GM23338 (cell line): ENCODE measurements around the gene PPP1R3F. TPM values are rescaled to one million over a fixed set of nuclear protein-coding genes. Genes with fewer than 3 reads are reported as not detected.
A peak's percentile ranks its signal among the peaks of the same experiment; 100 is the strongest.

Source experiments
- ATAC-seq: fragments of 200-7000 bp; cut with Tn5 transposase; 3 replicates; pipeline ENCODE4 v1.9.1; 2020
- DNase-seq: peaks from one replicate; pipeline ENCODE4 v3.0.0-alpha.2; 2015; ENCODE audit warnings: low spot score
- H2AFZ ChIP-seq: fragments of 200-600 bp; sonication (generic); 2 replicates; pipeline ENCODE4 v1.8.0; 2016; ENCODE audit warnings: antibody characterized with exemption, mild to moderate bottlenecking, moderate library complexity
- H3F3A ChIP-seq: fragments of 200-600 bp; sonication (generic); replicated peaks from 2 replicates; pipeline ENCODE4 v1.8.0; 2017; ENCODE audit warnings: antibody characterized with exemption, mixed run types, low read depth
- H3K27ac ChIP-seq: fragments of 200-600 bp; sonication (generic); 2 replicates; pipeline ENCODE4 v1.6.1; 2016; ENCODE audit warnings: low read depth
- H3K27me3 ChIP-seq: fragments of 200-600 bp; sonication (generic); 2 replicates; pipeline ENCODE4 v1.8.0; 2016; ENCODE audit warnings: mild to moderate bottlenecking, mixed run types, moderate library complexity; ENCODE audit not compliant: insufficient read depth
- H3K36me3 ChIP-seq: fragments of 200-600 bp; sonication (generic); 2 replicates; pipeline ENCODE4 v1.8.0; 2016; ENCODE audit warnings: mild to moderate bottlenecking; ENCODE audit not compliant: insufficient read depth
- H3K4me1 ChIP-seq: fragments of 200-600 bp; sonication (generic); 2 replicates; pipeline ENCODE4 v1.8.0; 2016; ENCODE audit warnings: mild to moderate bottlenecking, moderate library complexity; ENCODE audit not compliant: insufficient read depth
- H3K4me2 ChIP-seq: fragments of 200-600 bp; sonication (generic); 2 replicates; pipeline ENCODE4 v1.7.1; 2017; ENCODE audit warnings: mixed run types
- H3K4me3 ChIP-seq: fragments of 200-600 bp; sonication (generic); 2 replicates; pipeline ENCODE4 v1.6.1; 2016; ENCODE audit warnings: mixed run types
- H3K79me2 ChIP-seq: fragments of 200-600 bp; sonication (generic); replicated peaks from 2 replicates; pipeline ENCODE4 v1.8.0; 2017; ENCODE audit warnings: mild to moderate bottlenecking; ENCODE audit not compliant: insufficient read depth
- H3K9me2 ChIP-seq: fragments of 200-600 bp; sonication (generic); 2 replicates; pipeline ENCODE4 v1.8.0; 2017; ENCODE audit not compliant: insufficient read depth
- H4K20me1 ChIP-seq: fragments of 200-600 bp; sonication (generic); replicated peaks from 2 replicates; pipeline ENCODE4 v1.8.0; 2017; ENCODE audit warnings: mild to moderate bottlenecking; ENCODE audit not compliant: insufficient read depth
- H3K27ac Mint-ChIP-seq: 2 replicates; pipeline ENCODE4 v1.8.0; 2020; ENCODE audit warnings: inconsistent platforms, mild to moderate bottlenecking, moderate library complexity, mixed read lengths
- H3K27me3 Mint-ChIP-seq: 3 replicates; pipeline ENCODE4 v1.8.0; 2022; ENCODE audit warnings: low read depth, mild to moderate bottlenecking, moderate library complexity, mixed read lengths, inconsistent platforms; ENCODE audit not compliant: insufficient read depth, poor library complexity
- H3K36me3 Mint-ChIP-seq: 3 replicates; pipeline ENCODE4 v1.8.0; 2021; ENCODE audit warnings: low read depth, mild to moderate bottlenecking, inconsistent platforms, moderate library complexity, mixed read lengths
- H3K4me1 Mint-ChIP-seq: 3 replicates; pipeline ENCODE4 v1.8.0; 2020; ENCODE audit warnings: mild to moderate bottlenecking, inconsistent platforms, mixed read lengths
- H3K4me3 Mint-ChIP-seq: 3 replicates; pipeline ENCODE4 v1.8.0; 2021; ENCODE audit warnings: moderate library complexity, mild to moderate bottlenecking, inconsistent platforms, mixed read lengths
- H3K9me3 Mint-ChIP-seq: 3 replicates; pipeline ENCODE4 v1.8.0; 2020; ENCODE audit warnings: moderate library complexity, mild to moderate bottlenecking, inconsistent platforms, mixed read lengths
- CTCF ChIP-seq, 2 experiments: fragments of 200-600 bp in 1 of 2; sonication (generic) in 1 of 2; conservative IDR thresholded peaks; 2 replicates each; pipeline versions ENCODE4 v1.5.1 to v1.6.1; 2016 to 2017; ENCODE audit warnings: antibody characterized with exemption in 2 of 2, low read depth in 2 of 2, mild to moderate bottlenecking in 2 of 2, moderate library complexity in 1 of 2
- EZH2phosphoT487 ChIP-seq: fragments of 200-600 bp; sonication (generic); IDR thresholded peaks from one replicate; pipeline ENCODE4 v1.8.1; 2018; ENCODE audit warnings: antibody characterized with exemption; ENCODE audit not compliant: unreplicated experiment
- JUNB ChIP-seq: IDR thresholded peaks from one replicate; pipeline ENCODE4 v1.6.1; 2016; ENCODE audit warnings: antibody characterized with exemption; ENCODE audit not compliant: unreplicated experiment
- NANOG ChIP-seq: IDR thresholded peaks from 2 replicates; pipeline ENCODE4 v1.6.1; 2016; ENCODE audit warnings: antibody characterized with exemption, borderline replicate concordance
- REST ChIP-seq: IDR thresholded peaks from one replicate; pipeline ENCODE4 v1.6.1; 2018; ENCODE audit warnings: antibody characterized with exemption; ENCODE audit not compliant: unreplicated experiment
- STAT1 ChIP-seq: IDR thresholded peaks from one replicate; pipeline ENCODE4 v1.6.1; 2016; ENCODE audit warnings: antibody characterized with exemption; ENCODE audit not compliant: unreplicated experiment
- ZNF114 ChIP-seq: fragments of 250-450 bp; sonication (Bioruptor Pico); IDR thresholded peaks from 2 replicates; pipeline ENCODE4 v1.5.0; 2020; ENCODE audit warnings: mild to moderate bottlenecking, moderate library complexity
- polyA plus RNA-seq: library from polyadenylated mRNA; unstranded; fragments of >200 nt; fragmentation: Nextera tagmentation; extraction: Ambion mirVana; gene quantifications from 2 replicates; pipeline ENCODE4 v1.2.1, GENCODE V29; 2016
- total RNA-seq: library from RNA; depleted of rRNA; stranded (reverse); fragments of >200 nt; shearing (Covaris generic); gene quantifications from 2 replicates; pipeline ENCODE4 v1.2.3, GENCODE V29; 2014

PPP1R3F gene
- total and polyA plus RNA-seq, 2 experiments from 2014 or later, result 3.1 to 11.3 TPM

GRCh38 chrX:49291615-49292337, 22.2 kb downstream of the PPP1R3F start:
- DNase-seq (peak; percentile 81), ATAC-seq (peak; percentile 99)
- H3K36me3 Mint-ChIP-seq, result no peaks in the 10 kb centered on the region; the same call in 2 of the 3 replicates
- H3K9me3 Mint-ChIP-seq, result no peaks in the 10 kb centered on the region
- H3K79me2 ChIP-seq, result no peaks in the 10 kb centered on the region
- peaks cover 5% of the 10 kb centered on the region; the same call in 2 of the 3 replicates for H3K4me1 Mint-ChIP-seq
- H2AFZ ChIP-seq, result no peak overlapping the region
- no peaks in the 10 kb centered on the region for H3K9me2 ChIP-seq
- no peaks in the 10 kb centered on the region for H3K27me3 ChIP-seq
- no peak overlapping the region for H3K27ac ChIP-seq
- TF ChIP-seq CTCF (conservative IDR thresholded peaks at IDR 0.05; ENCODE audit: low read depth in 2 of 2) (peak; percentile 57 to 78), ZNF114 (CRISPR knock-in tag) (no peak), REST (no peak), EZH2phosphoT487 (no peak), JUNB (no peak), STAT1 (no peak), NANOG (no peak)
- H3K4me2 ChIP-seq, result no peak overlapping the region
- no peak overlapping the region for H3K4me3 Mint-ChIP-seq
- H3K36me3 ChIP-seq, result no peaks in the 10 kb centered on the region
- H4K20me1 ChIP-seq, result no peaks in the 10 kb centered on the region
- no peaks in the 10 kb centered on the region for H3K4me1 ChIP-seq
- no peaks in the 10 kb centered on the region for H3F3A ChIP-seq
- H3K27me3 Mint-ChIP-seq, result peaks cover 5% of the 10 kb centered on the region
- peak overlapping the region; percentile 86; the same call in 1 of the 2 replicates for H3K27ac Mint-ChIP-seq
- H3K4me3 ChIP-seq, result no peak overlapping the region
